Fibroblast of skin of scalp (primary cell): ENCODE measurements around the gene GSTP1.
A peak's percentile ranks its signal among the peaks of the same experiment; 100 is the strongest.
"Not testable (repeated sequence)": the region's sequence is repeated elsewhere in the genome, so short reads cannot be mapped to it uniquely, and the experiment has no call there.

Experiments used
- DNase-seq: peaks from one replicate; pipeline ENCODE4 v3.0.0-alpha.2; 2013

GSTP1 gene

DNA sequence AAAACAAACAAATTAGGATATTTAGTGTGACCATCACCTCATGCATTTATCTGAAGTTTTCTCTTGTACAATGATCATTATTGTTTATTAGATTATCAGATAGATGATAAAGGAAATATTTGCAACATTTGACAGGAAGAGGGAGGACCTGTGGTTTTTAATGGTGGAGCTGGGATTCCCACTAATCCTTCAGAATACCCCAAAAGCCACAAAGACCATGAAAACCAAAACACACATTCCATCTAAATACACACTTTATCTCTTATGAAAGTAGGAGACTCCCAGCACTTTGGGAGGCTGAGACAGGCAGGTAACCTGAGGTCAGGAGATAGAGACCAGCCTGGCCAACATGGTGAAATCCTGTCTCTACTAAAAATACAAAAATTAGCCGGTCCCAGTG lies 15.5 kb downstream of the GSTP1 start:
- DNase-seq: no peak

DNA sequence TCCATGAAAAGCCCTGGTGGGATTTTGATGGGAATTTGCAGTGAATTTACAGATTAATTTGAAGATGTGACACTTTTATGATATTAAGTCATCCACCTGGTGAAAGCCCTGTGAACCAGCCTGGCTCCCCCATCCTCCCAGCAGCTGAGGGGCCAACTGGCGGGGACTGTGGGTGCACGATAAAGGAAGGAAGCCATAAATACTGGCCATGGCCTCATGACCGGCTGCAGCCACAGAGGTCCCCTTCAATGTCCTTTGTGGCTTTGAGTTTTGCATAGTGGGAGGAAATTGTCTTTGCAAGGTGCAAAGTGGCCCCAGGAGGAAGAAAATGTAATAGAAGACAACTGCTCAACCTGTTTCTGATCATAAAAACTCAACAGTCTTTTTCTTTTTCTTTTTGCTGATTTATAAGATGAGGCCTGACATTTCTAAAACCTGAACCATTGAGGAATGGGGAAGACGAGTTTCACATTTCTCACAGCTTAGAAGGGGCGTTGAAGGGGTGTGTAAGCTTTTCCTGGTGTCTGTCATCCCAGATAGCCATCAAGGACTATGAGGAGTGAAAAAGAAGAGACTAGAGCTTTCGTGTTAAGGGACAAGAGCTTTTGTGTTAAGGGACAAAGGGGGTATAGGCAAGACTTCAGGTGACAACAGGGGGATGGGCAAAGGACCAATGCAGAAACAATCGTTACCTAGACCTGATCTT lies 16.9 kb downstream of the GSTP1 start:
- no peak for DNase-seq

DNA sequence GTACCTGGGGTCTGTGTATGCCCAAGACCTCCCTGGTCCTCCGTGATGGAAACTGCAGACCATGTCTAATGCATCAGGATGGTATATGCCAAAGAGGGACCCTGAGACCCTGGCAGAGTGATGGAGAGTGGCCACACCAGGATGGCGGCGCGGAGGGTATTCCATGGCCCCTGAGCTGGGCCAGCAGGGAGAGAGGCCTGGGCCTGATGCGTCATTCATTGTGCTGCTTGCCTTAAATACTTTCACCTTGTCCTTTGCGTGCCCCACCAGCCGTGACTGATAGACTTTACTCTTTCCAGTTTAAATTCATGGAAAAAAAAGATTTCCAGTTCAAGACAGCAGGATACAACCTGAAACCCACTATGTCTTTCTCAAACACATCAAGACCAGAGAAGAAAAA lies 17.5 kb downstream of the GSTP1 start:
- DNase-seq: no peak

DNA sequence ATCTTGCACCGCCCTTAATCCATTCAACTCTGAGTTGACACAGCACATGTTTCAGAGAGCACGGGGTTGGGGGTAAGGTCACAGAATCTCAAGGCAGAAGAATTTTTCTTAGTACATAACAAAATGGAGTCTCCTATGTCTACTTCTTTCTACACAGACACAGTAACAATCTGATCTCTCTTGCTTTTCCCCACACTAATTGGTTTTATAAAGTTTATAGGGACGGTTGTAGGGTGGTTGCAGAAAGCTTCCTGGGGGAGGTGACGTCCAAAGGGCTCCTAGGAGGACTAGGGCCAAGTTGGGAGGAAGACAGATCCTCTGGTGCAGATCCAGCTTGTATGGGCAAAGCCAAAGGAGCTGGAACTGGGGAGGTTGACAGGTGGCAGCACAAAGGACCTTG lies 20.5 kb downstream of the GSTP1 start:
- DNase-seq: not testable (repeated sequence)

DNA sequence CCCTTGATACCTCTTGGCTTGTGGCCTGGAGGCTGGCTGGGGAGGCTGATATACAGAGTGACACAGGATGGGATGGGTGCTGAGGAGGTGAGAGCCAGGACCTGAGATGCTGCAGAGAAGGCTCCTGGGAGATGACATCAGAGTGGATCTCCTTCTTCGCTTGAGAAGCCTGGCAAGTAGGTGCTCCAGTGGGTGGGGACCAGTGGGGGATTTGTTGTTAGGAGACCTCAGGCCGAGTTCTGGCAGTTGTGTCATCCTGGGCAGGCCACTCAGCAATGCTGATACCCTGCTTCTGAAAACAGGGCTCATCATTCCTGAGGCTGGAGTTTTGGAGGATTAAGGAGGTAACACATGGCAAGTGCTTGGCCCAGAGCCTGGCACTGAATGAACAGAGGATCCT lies 21.2 kb downstream of the GSTP1 start:
- DNase-seq: no peak

DNA sequence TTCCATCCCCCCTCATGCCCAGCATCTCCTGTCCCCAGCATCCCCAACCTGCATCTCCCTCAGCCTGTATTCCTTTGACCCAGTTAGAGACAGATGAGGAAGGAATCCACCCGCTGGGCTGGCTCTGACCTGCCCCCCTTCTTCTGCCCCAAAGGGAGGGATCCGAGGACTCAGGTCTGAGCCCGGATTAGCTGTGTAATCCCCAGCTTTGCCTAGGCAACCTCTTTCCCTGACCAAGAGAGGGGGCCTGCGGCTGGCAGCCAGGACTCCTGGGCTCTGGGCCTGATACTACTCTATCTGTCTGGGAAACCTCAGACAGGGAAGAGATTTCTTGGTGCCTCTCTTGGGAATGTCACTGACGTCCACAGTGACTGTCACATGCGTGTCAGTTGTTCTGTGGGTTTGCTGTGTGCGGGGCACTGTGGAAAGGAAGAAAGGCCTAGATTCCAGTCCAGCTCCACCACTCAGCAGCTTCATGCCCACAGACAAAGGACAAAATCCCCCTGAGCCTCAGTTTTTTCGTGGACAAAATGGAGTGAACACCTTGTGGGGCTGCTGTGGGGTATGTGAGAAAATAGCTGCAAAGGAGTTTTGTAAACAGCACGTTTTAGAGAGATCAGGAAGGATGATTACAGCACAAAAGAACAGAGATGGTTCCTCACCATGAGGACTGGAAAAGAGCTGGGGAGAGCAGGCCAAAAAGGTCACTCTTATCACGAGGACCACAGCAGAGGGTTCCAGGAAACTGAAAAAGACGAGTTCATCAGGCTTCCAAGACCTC lies 21.8 kb downstream of the GSTP1 start:
- DNase-seq: no peak

DNA sequence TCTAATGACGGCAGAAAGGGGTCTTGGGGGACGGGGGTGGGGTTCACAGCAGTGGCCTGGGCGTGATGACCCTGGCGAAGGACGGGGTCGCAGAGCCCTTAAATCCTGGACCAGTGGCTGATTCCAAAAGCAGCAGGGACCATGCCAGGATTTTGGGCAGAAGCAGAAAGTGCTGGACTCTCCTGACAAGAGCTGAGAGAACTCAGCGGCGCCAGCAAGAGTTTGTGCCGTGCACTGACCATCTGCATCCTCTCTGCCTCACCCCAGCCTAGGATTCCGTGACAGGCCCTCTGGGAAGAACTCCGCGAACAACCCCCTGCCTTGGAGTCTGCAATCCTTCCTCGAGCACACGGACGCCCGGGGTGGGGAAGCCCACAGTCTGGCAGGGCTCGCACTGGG lies 22.5 kb downstream of the GSTP1 start:
- DNase-seq: peak; percentile 32

DNA sequence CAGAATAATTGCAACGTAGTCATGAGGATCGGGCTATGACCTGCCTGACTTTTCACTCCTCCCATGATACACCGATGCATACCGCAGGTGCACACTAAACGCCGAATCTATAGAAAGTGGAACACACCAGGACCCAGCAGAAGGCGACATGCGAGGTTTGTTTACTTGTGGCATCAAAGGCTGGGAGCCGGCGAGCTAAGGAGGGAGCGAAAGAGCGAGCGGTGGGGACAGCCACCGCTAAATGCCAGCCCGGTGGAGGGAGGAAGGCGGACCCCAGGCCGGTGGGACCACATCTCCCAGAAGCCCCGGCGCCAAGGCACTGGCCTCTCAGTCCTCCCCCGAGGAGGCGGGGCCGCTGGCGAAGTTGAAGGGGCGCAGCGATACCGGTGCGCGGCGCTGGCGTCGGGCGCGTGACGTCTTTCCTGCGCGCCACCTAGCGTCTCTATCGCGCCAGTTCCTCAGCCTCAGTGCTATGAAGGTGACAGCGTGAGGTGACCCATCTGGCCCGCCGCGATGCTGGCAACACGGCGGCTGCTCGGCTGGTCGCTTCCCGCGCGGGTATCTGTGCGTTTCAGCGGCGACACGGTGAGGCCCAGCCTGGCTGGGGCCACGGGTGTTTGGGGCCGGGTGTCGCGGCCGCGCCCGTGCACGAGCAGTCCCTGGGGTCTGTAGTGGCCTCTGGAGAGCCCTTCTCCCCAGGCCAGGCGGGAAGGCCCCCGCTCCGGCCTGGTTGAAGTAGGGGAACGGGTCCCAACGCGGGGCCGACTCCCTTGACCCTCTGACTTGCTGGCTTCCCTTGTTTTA lies 23.1 kb downstream of the GSTP1 start, which contains the start of gene NDUFV1:
Gene NDUFV1, plus strand, starts transcription at position 445 of the 804 bp plus-strand sequence. Its CDS starts 69 bp downstream, at position 514.
- DNase-seq: peak; percentile 94

DNA sequence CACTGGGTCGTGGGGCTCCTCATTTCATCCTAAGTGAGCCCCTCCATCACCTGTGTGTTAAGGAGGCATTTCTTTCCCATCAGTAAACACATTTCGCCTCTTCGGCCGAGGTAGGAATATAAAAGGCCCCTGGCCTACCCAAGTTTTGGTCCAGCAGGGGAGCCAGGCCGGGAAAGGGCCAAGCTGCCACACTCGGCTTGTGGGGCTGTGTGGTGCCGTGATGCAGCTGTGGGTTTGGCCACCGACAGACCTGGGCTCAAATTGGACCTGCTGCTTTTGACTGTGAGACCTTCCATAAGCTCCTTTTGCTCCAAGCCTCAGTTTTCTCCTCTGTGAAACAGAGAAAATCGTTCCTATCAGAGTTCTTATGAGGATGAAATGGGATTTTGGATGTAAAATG lies 23.9 kb downstream of the GSTP1 start:
- DNase-seq: no peak

DNA sequence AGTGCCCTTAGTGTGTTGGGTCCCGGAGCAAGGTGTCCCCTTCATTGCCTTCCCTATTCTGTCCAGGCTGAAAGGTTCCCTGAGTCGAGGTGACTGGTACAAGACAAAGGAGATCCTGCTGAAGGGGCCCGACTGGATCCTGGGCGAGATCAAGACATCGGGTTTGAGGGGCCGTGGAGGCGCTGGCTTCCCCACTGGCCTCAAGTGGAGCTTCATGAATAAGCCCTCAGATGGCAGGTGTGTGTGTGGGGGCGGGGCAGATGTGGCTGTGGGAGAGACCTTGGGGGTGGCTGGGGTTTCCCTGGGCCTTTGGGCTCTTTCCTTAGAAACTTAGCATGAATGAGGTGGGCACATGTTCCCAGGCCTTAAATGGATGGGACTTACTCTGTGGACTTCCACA lies 24.9 kb downstream of the GSTP1 start:
- no peak for DNase-seq

DNA sequence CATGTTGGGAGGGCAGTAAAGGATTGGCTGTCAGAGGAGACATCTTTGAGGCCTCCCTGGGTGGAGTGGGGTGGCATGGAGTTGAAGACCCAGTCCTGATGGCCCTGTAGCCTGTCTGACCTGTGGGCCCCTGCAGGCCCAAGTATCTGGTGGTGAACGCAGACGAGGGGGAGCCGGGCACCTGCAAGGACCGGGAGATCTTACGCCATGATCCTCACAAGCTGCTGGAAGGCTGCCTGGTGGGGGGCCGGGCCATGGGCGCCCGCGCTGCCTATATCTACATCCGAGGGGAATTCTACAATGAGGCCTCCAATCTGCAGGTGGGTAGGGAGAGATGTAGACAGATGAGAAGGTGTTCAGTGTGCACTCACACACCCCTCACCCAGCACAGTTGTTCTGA lies 25.7 kb downstream of the GSTP1 start:
- no peak for DNase-seq

DNA sequence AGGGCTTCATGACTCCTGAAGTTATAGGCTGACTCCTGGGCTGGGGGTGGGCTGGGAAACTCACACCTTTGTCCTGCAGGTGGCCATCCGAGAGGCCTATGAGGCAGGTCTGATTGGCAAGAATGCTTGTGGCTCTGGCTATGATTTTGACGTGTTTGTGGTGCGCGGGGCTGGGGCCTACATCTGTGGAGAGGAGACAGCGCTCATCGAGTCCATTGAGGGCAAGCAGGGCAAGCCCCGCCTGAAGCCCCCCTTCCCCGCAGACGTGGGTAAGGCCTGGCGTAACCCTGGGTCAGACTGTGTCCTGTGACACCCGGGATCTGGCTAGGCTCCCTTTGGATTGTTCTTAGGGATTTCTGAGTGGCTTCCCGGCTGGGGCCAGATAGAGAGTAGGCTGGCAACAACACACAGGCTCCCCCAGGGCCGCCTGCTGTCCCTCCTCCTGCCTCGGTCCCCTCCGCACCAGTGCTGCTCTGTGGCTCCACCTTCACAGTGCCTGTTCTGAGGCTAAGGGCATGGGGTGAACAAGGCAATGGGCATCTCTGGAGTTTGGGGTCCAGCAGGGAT lies 26.8 kb downstream of the GSTP1 start:
- DNase-seq: no peak

DNA sequence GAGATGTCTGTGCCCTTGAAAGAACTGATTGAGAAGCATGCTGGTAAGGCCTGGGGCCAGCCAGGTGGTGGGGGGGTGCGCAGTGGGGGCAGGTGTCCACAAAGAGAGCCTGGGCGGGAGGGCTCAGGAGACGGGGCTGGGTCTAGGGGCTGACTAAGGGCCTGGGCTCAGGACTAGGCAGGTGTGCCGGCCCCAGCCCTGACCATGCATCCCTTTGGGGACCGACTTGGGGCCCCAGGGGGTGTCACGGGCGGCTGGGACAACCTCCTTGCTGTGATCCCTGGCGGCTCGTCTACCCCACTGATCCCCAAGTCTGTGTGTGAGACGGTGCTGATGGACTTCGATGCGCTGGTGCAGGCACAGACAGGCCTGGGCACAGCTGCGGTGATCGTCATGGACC lies 27.6 kb downstream of the GSTP1 start:
- no peak for DNase-seq

DNA sequence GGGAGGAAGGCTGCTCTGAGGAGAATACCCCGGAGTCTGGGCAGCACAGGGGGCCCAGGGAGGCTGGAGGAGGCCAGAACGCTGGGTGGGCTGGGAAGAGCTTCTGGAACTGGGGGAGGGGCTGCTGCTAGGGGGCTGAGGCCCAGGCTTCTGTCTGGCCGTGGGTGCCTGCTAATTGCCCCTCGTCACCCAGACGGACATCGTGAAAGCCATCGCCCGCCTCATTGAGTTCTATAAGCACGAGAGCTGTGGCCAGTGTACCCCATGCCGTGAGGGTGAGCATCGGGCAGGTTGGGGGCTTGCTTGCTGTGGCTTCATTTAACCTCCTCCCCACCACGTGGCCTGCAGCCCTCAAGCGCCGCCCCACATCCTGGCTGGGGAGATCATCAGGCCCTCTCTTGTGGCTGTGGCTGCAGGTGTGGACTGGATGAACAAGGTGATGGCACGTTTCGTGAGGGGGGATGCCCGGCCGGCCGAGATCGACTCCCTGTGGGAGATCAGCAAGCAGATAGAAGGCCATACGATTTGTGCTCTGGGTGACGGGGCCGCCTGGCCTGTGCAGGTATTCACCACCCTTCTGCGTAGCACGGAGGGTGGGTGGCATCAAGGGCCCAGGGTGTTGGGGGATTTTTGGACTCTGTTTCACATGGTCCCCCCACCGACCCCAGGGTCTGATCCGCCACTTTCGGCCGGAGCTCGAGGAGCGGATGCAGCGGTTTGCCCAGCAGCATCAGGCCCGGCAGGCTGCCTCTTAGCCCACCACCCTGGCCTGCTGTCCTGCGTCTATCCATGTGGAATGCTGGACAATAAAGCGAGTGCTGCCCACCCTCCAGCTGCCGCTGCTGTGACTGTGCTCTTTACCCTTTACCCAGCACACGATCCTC lies 28.3 kb downstream of the GSTP1 start:
- DNase-seq: no peak

DNA sequence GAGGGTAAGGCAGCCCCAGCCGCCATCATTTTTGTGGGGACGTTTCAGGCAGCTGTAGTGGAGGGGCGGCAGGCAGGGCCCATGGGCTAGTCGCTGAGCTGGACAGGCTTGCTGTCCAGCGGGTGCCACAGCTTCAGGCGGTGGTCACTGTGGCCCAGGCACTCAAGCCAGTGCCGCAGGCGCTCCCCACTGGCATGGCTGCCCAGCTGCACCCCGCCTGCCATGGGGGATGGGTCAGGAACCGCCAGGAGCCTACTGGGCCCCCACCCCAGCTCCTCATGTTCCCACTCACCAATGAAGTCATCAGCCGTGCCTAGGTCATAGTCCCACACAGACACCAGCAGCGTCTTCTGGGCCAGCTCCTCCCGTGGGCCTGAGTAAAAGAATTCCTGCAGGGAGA lies 29.1 kb downstream of the GSTP1 start:
- no peak for DNase-seq

DNA sequence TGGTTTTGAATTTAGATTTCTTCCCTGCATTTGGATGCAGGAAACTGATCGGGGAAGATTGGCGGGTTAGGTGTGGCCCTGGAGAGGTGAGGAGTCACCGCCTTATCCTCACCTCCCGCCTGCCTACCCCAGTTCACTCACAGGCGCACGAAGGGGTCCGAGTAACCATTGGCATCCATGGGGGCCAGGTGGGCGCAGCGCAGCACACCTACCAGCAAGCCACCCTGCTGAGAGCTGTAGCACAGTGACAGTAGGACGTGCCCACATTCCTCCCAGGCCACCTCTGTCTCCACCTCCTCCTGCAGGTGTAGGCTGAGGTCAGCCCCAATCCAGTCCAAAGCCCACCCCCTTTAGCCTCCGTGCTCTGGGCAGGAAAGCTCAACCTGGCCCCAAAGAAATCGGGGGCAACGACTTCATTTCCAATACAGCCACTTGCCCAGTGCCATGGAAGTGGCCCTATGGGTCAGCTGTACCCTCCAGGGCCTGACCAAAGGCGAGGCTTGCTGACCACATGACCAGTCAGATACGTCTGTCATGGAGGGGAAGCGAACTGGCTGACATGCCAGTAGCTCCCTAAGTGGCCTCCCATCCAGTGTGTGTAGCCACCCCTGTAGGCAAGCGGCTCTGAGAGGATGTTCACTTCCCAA lies 29.8 kb downstream of the GSTP1 start:
- DNase-seq: no peak

DNA sequence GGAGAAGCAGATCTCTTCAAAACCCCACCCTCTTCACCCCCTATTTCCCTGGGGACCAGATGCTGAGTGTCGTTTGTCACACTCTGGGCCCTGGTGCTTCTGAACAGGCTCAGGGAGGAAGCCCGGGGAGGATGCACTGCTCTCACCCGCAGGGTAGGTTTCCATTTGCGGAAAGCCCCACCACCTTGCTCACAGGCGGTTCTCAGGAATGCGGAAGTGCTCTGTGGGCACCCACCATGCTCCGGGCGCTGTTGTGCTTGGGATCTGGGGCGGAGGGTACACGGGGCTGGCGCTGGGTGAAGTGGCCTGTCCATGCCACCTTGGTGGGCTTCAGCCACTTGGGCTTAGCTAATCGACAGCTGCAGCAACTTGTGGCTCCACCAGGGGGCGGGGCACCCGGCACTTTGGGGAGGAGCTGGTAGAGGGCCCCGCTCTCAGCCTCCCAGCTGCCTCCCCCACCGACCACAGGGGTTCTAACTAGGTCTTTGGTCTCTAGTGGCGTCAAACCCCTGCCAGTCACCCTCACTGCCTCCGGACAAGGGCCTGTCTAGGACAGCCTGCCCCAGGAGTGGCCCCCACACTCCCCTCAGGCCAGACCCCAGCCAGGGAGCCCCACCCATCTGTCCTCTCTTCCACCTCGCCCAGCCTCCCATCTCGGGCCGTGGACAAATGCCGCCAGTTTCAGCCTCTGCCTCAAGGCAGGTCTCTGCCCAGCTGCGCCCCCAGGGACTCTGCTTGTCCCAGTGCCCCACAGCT lies 30.5 kb downstream of the GSTP1 start:
- peak; percentile 45 for DNase-seq

DNA sequence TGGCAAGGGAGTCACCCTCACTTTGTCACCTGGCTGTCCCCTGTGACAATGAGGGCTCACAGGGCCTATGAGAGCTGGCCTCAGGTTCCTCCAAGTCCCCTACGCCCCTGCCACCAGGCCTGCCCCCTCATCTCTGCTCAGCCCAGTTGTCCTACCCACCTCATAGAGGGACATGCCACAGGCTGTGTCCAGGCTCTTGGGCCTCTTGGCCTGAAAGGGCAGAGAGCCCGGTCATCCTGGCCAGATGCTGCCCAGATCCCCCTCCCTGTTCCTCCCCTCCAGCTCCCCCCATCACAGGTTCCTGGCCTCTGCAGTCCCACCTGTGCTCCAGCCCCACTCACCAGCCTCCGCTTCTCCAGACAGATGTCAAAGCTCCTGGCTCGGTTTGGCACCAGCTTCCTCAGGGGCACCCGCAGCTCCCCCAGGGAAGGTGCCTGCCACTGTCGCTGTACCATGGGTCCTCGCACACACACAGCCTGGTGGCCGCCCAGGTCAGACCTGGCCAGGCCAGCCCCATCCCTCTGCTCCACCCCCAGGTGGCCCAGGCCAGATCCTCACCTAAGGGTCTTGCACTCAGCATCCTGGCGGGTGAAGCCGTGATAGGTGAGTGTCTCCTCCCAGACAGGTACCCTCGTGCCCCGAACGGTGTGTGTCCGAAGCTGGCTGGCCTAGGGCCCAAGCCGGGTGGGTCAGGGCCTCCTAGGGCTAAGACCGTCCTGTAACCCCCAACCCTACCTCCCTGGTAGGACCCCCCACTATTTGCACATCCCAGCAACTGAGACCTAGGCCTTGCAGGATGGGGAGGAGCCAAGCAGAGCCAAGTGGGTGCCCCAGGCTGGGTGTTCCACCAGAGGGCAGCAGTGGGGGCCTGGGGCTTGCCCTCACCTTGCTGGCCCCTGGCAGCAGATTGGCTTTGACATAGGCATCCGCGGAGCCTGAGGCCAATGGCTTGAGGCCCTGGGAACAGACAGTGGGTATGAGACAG lies 31.4 kb downstream of the GSTP1 start:
- peak; percentile 13 for DNase-seq

DNA sequence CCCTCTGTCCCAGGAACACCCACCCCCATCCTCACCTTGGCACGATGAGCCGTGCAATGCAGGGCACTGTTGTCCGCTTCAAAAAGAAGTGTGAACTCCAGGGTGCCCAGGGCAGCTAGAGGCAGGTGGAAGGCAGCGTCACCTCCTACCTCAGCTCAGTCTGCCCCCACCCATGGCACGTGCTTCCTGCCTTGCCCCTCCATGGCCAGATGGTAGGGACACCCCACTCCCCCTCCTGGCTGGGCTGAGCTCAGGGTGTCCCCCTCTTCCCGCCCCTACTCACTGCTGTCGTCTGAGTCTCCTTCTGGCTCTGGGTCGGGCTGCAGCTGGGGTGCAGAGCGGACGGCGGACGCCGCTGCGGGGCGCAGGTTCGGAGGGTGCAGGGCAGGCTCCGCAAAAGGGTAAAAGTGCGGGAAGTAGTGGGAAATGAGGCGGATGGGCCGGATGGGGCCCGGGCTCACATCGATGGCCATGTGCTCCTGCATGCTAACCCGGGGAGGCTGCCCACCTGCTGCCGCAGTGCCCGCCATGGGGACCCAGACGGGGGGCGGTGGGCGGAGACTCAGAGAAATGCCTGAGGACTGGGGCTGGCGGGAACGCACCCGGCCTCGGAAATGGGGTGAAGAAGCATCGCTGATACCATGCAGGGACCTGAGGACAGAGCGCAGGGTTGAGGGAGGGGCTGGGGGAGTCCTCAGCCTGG lies 32.3 kb downstream of the GSTP1 start:
- no peak for DNase-seq
